HG02571 (cell line): Measurements from ENCODE around the gene SASH1.

Experiments
- ATAC-seq: cut with Tn5 transposase; IDR thresholded peaks from one replicate; pipeline ENCODE4 v1.9.1; 2021; ENCODE audit warnings: mild to moderate bottlenecking, moderate library complexity; ENCODE audit not compliant: unreplicated experiment

The SASH1 gene

DNA sequence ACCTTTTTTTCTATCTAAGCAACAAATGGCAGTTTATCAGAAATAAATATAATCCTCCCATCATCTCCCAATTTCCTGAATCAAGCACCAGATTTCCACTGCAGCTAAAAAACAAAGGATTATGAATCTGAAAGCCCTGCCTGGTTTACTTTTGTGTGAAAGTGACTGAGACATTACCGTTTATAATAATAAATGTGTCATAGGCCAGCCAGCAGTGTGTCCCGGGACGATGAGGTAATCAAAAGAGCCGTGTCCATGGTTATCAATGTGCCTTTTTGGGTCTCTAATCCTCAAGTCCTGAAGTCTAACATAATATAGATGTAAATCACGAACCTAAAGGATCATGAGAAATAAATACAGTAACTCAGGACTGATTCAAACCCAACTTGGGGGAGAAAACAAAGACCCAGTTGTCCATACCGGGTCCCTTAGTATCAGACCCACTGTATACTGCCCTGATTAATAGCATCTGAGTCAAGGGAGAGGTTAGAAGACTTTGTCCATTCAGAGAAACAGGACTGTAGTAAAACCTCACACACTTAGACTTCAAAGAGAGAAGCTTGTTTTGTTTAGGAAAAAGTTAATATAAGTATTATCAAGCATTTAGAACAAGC lies 149.1 kb downstream of the SASH1 start:
- no peak for ATAC-seq

DNA sequence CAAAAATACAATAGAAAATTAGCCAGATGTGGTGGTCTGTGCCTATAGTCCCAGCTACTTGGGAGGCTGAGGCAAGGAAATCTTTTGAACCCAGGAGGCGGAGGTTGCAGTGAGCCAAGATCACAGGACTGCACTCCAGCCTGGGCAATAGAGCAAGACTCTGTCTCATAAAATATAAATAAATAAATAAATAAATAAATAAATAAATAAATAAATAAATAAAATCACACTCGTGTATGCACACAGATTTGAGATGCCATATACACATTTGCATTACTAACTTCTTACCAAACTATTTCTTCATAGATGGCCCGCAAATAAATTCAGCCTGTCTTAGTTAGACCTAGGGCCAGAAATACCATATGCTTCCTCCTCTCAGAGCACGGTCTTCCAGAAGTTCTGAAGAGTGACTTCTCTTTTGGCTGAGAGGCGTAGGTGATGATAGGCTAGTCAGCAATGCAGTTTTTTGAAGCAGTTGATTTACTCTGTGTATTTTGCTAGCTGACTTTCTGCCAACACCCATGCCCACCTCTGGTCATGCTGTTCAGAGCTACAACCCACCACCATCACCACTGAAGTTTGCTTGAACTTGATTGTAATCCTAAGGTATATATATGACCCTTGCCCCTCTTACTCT lies 150.1 kb downstream of the SASH1 start:
- ATAC-seq = no peak

DNA sequence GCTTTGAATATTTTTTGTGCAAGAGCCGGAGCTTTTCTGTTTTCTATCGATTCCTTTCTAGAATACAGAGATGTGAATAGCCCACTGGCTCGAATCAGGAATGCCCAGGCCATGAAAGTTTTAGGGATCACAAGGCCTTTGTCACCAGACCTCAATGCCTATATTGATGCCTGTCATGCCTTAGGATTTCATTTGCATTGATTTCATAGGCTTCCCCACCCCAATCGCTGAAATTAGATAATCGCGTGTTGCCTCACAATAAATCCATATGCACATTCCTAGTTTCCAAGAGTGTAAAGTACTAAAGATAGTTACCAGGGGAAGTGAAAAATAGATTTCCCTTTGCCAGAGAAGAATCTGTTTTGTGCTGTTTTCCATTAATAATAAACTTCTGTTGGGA lies 150.8 kb downstream of the SASH1 start:
- ATAC-seq = no peak

DNA sequence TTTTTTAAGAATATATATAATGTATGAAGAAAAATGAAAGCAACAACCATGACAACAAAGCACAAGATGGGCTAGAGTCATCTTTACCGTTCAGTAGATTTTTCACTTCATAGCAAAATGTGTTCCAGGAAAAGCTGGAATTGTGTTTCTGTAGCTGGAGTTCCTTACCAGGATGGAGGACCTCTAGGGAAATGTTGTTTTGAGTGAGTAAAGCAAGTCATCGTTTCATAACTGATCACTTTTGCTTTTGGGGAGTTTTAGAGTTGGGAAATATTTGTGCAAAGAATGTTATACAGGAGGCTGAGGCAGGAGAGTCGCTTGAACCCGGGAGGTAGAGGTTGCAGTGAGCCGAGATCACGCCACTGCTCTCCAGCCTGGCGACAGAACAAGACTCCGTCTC lies 151.6 kb downstream of the SASH1 start:
- no peak for ATAC-seq

DNA sequence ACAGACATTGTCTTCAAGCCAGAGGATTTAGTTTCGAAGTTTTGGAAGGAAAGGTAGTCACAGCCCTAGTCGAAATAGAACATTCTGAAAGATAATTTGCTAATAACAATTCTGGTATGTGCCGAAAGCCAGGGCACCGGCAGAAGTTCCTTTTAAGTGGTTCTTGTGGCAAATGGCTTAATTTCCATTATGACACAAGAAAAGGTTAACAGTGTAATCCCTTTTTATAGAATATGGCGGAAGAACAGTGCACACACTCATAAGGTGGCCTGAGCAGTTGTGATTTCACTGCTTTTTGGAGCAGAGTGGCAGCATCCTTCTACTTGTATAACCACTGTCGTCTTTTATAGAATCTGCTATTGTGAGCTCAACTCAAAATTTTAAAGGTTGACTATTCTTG lies 152.4 kb downstream of the SASH1 start:
- no peak for ATAC-seq

DNA sequence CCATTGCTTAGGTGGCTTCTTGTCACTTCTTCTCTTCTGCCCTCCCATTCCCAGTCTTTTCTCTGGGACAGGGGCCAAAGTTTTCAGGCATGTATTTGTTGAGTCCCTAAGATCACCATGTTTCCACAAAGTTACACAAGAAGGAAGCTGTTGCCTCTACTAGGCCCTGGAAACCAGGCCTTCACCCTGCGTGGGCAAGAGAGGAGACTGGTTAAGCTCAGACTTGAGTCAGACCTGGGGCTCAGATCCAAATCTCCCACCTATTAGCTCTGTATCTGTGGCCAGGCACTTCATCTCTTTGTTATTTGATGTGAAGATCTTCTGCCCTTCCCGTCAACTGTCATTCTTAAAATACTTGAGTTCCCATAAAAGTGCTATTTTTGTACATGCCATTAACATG lies 154.6 kb downstream of the SASH1 start:
- ATAC-seq = no peak

DNA sequence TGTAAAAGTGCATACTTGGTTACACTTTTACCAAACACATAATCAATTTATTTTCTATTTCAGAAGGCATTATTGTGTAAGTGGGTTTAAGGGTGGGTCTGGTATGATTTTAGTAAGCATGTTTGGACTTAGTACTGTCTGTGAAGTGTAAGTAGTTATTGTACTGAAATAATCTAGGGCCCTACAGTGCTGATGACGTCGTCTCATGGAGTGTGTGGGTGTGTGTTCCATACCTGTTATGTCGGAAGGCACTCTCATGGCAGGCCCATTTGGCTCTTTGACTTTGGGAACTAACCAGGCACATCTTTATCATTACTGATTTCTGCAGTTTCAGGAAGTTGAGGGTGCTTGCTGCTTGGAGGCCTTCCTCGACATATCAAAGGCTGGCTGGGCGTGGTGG lies 155.1 kb downstream of the SASH1 start:
- no peak for ATAC-seq

DNA sequence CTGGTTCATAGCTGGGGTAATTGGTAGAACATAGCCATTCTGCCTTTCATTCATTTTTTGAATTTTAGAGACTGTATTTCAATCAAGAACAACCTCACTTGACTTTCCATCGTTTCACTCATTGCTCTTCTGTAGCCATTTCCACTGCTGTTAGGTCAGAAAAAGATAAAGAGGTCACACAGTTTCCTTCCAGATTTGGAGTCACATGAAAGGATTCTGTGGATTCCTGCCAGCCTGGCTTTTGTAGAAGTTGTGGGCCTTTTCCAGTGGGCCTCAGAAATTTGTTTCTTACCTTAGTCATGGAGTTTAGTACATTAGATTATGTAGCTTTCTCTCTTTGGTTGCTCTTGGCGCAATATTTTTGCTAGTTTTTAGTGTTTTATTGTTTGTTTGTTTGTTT lies 157.8 kb downstream of the SASH1 start:
- no peak for ATAC-seq

DNA sequence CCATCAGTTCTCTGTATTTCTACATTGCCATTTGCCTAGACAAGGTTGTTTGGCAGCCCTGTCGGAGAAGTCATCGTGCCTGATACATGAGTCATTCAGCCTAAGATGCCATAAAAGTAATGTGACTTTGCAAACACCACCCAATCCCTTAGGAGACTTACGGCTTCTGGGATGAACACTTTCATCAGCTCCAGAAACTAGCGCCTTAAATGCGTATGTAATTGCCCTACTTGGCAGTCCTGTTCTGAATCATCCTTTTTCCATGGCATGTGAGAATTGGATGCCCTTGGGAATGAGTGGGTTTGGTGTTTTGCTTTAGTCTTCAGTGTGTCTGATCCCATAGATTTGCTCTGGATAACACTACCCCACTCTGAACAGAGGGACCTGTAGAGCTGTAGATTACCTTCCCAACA lies 158.5 kb downstream of the SASH1 start:
- no peak for ATAC-seq

DNA sequence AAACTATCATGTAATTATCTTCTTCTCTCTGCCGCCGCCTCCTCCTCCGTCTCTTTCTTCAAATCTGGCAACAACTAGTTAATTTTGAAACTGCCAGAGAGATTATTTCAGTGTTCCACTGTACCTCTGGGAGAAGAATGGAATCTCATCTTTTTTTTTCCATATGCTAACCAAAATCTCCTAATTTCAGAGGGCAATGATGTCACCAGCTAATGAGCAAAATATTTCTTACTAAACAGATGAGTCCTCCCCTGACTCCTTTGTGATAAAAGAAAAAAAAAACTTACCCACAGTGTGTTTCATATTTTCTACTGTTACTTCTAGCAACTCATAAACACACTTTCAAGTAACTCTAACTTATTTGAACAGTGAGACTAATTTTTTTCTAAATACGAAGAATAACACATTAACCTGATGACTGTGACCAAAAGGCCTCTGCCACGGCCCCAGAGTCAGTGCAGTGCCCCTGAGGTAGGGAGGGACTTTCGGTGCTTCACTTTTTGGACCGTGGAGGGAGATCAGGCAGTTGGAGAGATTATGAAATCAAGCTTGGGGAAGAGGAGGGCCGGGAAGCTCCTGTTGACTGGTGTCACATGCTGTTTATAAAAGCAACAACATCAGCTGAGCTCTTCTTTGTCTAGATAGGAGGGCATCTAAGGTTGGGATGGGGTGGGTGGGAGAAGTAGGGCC lies 159.6 kb downstream of the SASH1 start:
- no peak for ATAC-seq

DNA sequence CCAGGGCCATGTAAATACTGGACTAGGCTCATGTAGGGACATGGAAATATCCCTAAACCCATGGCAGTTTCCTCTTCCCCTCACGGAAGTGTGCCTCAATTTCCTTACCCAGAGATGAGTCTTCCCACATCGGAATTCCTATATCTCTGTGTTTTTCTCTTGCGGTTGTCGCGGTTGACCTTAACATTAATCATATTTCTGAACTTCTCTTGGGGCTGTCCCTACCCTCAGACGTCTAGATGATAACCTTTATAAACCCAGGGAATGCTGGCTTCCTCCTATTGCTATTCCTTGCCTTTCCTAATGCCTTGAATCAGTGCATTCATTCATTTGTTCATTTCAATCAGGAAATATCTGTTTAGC lies 160.1 kb downstream of the SASH1 start:
- no peak for ATAC-seq

DNA sequence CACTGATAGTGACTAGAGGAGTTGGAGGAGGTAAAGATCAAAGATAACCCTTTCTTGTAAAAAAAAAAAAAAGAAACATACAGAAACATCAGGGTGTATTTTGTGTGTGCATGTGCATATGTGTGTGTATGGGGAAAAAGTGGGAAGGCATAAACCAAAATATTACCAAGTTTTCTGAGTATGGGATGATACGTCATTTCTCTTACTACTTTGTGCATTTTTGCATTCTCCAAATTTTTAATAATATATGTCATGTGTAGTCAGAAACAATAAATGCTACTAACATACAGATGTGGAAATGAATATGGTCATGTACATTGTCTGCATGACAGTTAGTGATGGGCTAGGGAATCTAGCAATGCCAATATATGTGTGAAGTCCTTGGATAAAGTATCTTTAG lies 161.1 kb downstream of the SASH1 start:
- ATAC-seq = no peak

DNA sequence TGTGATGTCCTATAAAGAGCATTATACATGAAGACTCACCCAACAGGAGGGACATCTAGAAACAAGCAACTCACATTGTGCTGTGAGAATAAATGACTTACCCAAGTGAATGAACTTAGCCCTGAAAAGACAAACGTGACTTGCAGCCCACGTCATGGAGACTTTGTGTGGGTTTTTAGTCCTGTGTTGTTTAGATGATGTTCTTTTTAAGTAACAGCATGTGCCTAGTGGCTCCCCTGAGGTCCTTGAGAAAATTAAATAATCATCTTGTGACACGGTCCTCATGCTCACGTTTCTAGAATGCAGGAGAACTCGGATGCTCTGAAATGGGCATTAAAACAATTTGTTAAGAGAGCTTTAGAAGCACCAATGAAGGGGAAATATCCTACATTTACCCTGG lies 165.1 kb downstream of the SASH1 start:
- no peak for ATAC-seq

DNA sequence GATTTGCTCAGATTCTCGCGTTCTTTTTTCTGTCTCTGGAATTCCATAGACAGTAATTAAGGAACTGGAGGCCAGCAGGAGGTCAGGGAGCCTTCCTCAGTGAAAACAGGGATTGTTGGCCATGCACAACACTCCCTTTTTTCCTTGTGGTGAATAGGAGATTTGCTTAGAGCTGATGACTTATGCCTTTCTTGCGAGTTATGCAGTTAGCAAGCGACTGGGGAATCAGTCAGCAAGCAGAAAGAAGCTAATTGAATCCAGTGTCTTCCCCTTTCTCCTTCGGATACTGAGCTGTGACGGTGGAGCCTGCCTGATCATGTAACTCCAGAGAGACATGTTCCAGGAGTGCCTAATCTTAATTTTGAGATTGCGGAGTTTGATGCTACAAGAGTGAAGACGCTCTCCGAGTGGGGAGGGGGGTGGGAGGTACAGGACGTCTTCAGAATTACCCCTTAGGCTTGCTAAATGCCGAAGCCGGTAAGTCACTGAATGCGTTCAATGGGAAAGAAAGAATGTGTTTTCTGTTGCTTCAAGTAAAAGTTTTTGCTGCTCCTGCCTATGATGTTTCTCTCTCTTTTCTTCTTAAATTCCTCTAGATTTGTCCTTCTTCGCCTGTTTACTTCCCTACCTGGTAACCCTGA lies 165.9 kb downstream of the SASH1 start:
- no peak for ATAC-seq

DNA sequence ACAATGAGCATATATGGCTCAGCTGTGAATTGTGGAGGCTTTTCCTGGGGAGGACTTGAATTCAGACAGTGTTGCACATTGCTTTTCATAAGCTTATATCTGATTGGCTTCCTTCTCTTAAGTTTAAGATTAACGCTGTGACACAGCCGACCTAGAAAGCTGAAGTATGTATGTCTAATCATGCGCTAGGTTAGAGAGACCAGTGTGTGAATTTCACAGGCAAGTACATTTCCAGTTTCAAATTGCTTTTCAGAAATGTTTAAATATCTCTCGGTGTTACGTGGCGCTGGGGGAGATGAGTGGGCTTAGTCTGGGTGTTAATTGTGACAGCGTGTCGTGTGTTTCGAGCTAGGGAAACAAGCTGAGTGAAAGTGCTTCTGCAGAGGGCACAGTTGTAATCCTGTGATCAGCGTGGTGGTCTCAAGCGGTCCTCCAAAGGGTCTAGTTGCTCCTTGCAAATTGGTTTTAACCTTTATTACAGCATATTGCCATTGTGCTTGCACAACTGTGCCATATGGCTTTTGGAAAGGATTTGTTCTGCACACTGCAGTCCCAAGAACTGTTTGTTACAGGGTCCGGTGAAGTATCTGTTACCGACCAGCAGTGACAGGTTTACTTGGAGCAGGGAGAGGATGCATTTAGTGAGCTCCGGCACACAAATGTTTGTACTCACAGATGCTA lies 166.6 kb downstream of the SASH1 start:
- no peak for ATAC-seq

DNA sequence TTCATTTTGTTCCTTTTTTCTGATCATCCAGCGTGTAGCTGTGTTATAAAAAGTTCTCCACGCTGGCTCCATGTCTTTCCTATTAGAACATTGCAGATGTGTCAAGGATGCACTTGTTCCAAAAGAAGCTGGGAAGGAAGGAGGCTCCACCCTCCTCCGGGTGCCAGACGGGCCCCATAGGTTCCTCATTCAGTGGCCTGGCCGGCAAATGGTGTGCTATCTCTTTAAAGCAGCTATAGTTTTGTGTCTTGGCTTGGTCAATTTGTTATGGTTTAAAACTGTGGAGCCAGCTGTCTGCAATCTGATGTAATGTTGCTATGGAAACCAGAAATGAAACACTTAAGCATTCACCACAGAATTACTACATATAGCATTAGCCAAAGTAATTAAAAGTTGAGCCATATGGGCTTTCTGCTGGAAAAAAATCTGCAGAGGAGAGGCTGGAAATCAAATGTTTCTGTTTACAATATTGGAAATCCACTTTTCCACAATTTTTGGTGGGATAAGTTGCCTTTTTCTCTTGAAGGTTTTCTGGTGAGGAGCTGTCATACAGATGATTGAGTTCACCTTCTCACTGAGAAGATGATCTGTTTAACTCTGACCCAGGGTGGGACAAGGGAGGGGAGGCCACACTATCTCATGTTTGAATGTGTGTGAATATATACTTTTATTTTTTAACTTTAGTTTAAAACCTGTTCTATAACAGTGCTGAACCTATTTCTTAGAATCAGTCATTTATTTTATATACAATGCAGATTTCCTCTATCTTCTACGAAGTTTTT lies 167.4 kb downstream of the SASH1 start:
- peak; percentile 81 for ATAC-seq

DNA sequence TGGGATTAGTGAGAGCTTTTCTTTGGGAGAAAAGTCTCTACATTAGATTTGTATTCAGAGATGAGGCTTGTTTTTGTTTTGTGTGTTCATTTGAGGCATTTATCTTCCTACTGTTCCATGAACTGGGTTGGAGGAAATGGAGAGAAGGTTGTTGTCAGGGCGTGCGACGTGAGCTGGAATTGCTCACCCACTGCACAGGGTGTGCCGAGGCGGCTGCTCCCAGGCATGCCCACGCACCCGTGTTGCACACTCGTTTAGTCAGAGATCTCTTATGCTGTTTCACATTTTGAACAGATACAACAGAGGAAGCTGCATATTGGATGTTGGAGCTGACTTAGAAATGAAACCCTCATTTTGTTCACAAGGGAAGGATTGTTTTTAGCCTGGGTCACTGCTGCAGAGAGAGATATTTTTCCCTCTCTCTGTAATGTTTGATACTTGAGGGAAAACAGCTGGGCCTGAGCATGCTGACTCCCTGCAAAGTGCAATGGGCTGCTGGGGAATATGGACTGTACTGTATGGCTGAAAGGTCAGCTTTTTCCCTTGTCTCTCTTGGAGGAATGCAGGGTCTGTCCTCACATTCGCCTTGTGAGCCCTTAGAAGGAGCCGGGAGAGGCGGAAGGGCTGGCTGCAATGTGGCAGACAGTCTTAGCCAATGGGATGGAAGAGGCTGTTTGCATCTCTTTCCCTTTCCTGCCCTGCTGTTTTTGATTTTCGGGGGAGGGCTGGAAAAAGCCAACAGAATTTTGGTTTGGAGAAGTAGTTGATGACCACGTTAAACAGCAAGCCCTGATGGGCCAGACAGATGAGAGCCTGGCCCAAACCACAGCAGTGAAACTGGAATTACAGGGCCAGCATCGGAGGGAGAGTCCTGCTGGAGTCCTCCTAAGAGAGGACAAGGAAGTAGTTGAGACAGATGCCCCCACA lies 170.8 kb downstream of the SASH1 start:
- ATAC-seq = no peak

DNA sequence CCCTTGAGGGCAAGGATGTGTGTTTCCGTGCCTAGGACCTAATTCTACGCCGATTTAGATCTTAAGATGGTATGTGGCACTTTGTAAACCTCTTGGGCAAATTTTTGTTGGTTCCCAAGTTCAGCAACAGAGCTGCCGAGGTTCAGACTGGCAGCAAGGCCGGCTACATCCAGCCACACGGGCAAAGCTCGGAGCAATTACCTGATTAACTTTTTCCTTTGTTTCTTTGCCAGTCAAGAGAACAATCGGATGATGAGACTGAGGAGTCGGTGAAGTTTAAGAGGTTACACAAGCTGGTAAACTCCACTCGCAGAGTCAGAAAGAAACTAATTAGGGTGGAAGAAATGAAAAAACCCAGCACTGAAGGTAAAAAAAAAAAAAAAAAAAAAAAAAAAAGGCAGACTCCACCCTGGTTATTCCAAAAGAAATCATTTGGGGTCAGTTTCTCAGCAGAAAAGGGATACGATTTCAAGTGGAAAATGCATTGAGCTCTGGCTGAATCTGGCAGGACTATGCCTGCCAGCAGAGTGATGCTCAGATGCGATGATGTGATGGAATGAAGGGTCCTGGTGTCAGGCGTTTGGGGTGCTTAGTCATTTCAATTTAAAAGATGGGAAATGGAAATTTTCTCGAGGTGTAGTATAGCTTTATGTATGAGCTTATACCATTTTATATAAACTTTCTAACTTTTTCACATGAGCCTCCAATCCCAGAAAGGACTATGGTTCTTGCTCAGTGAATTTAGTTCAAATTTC lies 171.6 kb downstream of the SASH1 start:
- no peak for ATAC-seq

DNA sequence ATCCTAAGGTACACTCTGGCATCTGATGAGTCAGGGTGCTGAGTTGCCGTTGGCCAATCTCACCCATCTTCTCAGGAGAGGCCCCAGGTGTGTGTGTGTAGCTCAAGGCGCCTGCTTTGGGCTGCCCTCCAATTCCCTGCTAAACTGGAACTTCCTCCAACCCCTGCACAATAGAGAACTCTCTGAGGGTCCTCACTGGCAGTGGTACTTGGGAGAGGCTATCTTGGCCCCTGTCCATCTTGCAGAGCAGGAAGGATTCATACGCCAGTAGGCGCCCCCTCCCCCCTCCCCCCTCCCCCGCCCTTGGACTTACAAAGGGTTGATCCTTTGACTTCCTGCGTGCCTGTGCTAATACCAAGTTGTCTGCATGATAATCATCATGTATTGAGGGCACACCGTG lies 173.6 kb downstream of the SASH1 start:
- ATAC-seq = no peak
